ENCODE results near the gene PMFBP1.

GRCh38 chr16:72220875-72221629, 49.1 kb upstream of the PMFBP1 start:
- TF ChIP-seq, protein P1, sequence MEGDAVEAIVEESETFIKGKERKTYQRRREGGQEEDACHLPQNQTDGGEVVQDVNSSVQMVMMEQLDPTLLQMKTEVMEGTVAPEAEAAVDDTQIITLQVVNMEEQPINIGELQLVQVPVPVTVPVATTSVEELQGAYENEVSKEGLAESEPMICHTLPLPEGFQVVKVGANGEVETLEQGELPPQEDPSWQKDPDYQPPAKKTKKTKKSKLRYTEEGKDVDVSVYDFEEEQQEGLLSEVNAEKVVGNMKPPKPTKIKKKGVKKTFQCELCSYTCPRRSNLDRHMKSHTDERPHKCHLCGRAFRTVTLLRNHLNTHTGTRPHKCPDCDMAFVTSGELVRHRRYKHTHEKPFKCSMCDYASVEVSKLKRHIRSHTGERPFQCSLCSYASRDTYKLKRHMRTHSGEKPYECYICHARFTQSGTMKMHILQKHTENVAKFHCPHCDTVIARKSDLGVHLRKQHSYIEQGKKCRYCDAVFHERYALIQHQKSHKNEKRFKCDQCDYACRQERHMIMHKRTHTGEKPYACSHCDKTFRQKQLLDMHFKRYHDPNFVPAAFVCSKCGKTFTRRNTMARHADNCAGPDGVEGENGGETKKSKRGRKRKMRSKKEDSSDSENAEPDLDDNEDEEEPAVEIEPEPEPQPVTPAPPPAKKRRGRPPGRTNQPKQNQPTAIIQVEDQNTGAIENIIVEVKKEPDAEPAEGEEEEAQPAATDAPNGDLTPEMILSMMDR (conservative IDR thresholded peaks at IDR 0.05; ENCODE audit: low read depth in 2 of 2): no peak
- TF ChIP-seq ZNF331 (CRISPR knock-in tag; IDR thresholded peaks at IDR 0.05; ENCODE audit: low read depth) (no peak), NANOG (IDR thresholded peaks at IDR 0.05; ENCODE audit: borderline replicate concordance) (no peak), POLR2AphosphoS5 (IDR thresholded peaks at IDR 0.05; ENCODE audit: low read depth) (no peak), EZH2 (IDR thresholded peaks at IDR 0.05; ENCODE audit: low read depth, unreplicated experiment) (no peak), JUNB (IDR thresholded peaks at IDR 0.05; ENCODE audit: unreplicated experiment) (no peak)
